Lower lobe of right lung (tissue), 2 donors: ENCODE results near the gene SLC25A10. TPM values are rescaled to one million over a fixed set of nuclear protein-coding genes. Genes with fewer than 3 reads are reported as not detected.

ENCODE experiments used
- ATAC-seq, 2 donors: fragments of 200-7000 bp; cut with Tn5 transposase; one replicate each; pipeline ENCODE4 v1.9.1; 2020 to 2022; ENCODE audit warnings: mild to moderate bottlenecking in 2 of 2, moderate library complexity in 2 of 2
- DNase-seq: peaks from one replicate; pipeline ENCODE4 v3.0.0-alpha.2; 2020
- H3K27ac ChIP-seq: fragments of 200-600 bp; one replicate; pipeline ENCODE4 v1.8.0; 2022
- H3K27me3 ChIP-seq: fragments of 200-600 bp; one replicate; pipeline ENCODE4 v1.8.0; 2022; ENCODE audit warnings: low read depth
- H3K36me3 ChIP-seq: fragments of 200-600 bp; one replicate; pipeline ENCODE4 v1.8.0; 2022; ENCODE audit warnings: mild to moderate bottlenecking
- H3K4me1 ChIP-seq: fragments of 200-600 bp; one replicate; pipeline ENCODE4 v1.8.0; 2022
- H3K4me3 ChIP-seq: fragments of 200-600 bp; one replicate; pipeline ENCODE4 v1.8.0; 2022; ENCODE audit warnings: mild to moderate bottlenecking
- H3K9me3 ChIP-seq: fragments of 200-600 bp; one replicate; pipeline ENCODE4 v1.8.0; 2022
- intact Hi-C: fragments of 100-400 bp; cut with DNase I; formaldehyde crosslinking; loops from one replicate; pipeline ENCODE4 v1.11.0; 2022
- total RNA-seq: library from RNA; stranded (reverse); fragmentation: NEBNext Ultra II Directional; extraction: Animal tissue kit (Norgen Biotek cat#: 25700); gene quantifications from one replicate; pipeline ENCODE4 v1.2.1, GENCODE V29; 2021
- TF ChIP-seq, protein P1 (sequence below): fragments of 200-600 bp; IDR thresholded peaks from one replicate; pipeline ENCODE4 v1.8.0; 2022; ENCODE audit warnings: antibody characterized with exemption, mild to moderate bottlenecking
- donor health status: DM: no; HTN: yes; CAD: no; lungs with severe emphysema.

Gene SLC25A10
- total RNA-seq, 1 donor from 2014 or later: 7.3 TPM

DNA sequence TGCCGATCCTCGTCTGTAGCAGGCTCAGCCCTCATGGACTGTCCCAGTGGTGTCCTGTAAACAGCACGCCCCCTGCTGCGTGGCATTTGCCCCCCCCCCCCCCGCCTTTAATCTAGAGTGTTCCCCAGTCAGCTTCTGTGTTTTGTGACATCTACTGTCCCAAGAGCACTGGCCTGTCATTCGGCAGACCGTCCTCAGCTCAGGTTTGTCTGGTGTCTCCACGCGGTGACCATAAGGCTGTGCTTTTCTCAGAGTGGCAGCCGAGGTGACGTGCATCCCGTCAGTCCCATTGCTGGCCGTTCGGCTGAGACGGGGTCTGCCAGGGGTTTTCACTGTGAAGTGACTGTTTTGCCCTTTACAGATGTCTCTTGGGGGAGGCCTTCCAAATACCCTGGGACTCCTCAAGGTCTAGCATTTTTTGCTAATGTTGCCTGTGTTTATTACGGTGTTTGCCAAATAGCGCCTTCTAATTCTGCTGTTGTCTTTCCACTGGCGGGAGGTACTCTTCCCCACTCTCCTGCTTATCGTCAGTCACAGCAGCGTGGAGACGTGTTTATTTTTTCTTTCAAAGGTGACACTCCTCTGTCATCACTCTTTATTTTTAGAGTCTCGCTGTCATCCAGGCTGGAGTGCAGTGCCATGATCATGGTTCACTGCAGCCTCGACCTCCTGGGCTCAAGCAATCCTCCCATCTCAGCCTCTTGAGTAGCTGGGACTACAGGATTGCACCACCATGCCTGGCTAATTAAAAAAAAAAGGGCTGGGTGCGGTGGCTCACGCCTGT lies 14.6 kb upstream of the SLC25A10 start:
- ATAC-seq: no peak
- TF ChIP-seq, protein P1, sequence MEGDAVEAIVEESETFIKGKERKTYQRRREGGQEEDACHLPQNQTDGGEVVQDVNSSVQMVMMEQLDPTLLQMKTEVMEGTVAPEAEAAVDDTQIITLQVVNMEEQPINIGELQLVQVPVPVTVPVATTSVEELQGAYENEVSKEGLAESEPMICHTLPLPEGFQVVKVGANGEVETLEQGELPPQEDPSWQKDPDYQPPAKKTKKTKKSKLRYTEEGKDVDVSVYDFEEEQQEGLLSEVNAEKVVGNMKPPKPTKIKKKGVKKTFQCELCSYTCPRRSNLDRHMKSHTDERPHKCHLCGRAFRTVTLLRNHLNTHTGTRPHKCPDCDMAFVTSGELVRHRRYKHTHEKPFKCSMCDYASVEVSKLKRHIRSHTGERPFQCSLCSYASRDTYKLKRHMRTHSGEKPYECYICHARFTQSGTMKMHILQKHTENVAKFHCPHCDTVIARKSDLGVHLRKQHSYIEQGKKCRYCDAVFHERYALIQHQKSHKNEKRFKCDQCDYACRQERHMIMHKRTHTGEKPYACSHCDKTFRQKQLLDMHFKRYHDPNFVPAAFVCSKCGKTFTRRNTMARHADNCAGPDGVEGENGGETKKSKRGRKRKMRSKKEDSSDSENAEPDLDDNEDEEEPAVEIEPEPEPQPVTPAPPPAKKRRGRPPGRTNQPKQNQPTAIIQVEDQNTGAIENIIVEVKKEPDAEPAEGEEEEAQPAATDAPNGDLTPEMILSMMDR: no peak

GRCh38 chr17:81700353-81701287 lies 11.5 kb upstream of the SLC25A10 start:
- no peak overlapping the region for H3K4me3 ChIP-seq
- no peak overlapping the region for H3K27ac ChIP-seq
- H3K4me1 ChIP-seq: peaks cover 36% of the 10 kb centered on the region
- TF ChIP-seq, protein P1: no peak
- peaks cover 63% of the 10 kb centered on the region for H3K36me3 ChIP-seq
- intact Hi-C loops: no loop called here
- DNase-seq (no peak), ATAC-seq (no peak)
- no peaks in the 10 kb centered on the region for H3K27me3 ChIP-seq
- no peaks in the 10 kb centered on the region for H3K9me3 ChIP-seq

More for the DNA sequence above, 14.6 kb upstream of the SLC25A10 start:
- H3K4me3 ChIP-seq: no peak overlapping the region
- H3K36me3 ChIP-seq: peaks cover 92% of the 10 kb centered on the region
- no peak overlapping the region for H3K27ac ChIP-seq
- DNase-seq: no peak
- H3K27me3 ChIP-seq: no peaks in the 10 kb centered on the region
- peaks cover 21% of the 10 kb centered on the region for H3K4me1 ChIP-seq
- intact Hi-C loops: no loop called here
- H3K9me3 ChIP-seq: no peaks in the 10 kb centered on the region

DNA sequence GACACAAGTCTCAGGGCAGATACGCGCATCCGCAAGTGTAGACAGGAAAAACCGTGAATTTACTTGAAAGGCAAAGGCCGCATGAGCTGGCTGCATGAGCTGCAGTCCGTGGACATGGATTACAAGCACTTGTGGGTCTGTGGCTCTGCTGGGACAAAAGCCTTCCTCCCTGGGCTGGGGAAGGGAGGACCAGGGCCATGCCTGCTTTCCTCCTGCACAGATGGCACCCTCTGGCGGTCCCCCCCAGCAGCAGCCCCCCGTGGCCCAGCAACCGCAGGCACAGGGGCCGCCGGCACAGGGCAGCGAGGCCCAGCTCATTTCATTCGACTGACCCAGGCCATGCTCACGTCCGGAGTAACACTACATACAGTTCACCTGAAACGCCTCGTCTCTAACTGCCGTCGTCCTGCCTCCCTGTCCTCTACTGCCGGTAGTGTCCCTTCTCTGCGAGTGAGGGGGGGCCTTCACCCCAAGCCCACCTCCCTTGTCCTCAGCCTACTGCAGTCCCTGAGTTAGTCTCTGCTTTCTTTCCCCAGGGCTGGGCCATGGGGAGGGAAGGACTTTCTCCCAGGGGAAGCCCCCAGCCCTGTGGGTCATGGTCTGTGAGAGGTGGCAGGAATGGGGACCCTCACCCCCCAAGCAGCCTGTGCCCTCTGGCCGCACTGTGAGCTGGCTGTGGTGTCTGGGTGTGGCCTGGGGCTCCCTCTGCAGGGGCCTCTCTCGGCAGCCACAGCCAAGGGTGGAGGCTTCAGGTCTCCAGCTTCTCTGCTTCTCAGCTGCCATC lies 10.6 kb upstream of the SLC25A10 start:
- intact Hi-C loops: no loop called here
- TF ChIP-seq, protein P1: no peak
- ATAC-seq (no peak), DNase-seq (no peak)
- H3K27ac ChIP-seq: peak overlapping the region; percentile 98
- no peaks in the 10 kb centered on the region for H3K27me3 ChIP-seq
- no peaks in the 10 kb centered on the region for H3K9me3 ChIP-seq
- peaks cover 63% of the 10 kb centered on the region for H3K36me3 ChIP-seq
- H3K4me3 ChIP-seq: peak overlapping the region; percentile 95
- peaks cover 36% of the 10 kb centered on the region for H3K4me1 ChIP-seq

- Histone ChIP-seq H3K27me3 (no peaks in the 10 kb centered on the region), H3K36me3 (peaks cover 61% of the 10 kb centered on the region), H3K27ac (peak within 1 kb of the TSS; percentile 98), H3K9me3 (no peaks in the 10 kb centered on the region), H3K4me3 (peak within 1 kb of the TSS; percentile 95), H3K4me1 (peaks cover 36% of the 10 kb centered on the region)
- TF ChIP-seq, protein P1: peak; percentile 46
- intact Hi-C loops: no loop called here
- DNase-seq (peak; percentile 96), ATAC-seq (peak; percentile 96 to 97)
Measured at GRCh38 chr17:81702934-81703746, 8.9 kb upstream of the SLC25A10 start, which contains the start of gene MRPL12. MRPL12 (plus strand) TSS chr17:81703367; CDS start chr17:81703502, 135 bp downstream.
